Fibroblast of lung (primary cell): ENCODE results near the gene GRK5.

Source experiments
- EZH2 ChIP-seq: IDR thresholded peaks from 2 replicates; pipeline ENCODE4 v1.5.1; 2012; ENCODE audit warnings: low read length, control low read depth, mild to moderate bottlenecking; ENCODE audit errors: missing control alignments
- TF ChIP-seq, protein P1 (sequence below), 2 donors: IDR thresholded peaks in 1 of 2; conservative IDR thresholded peaks in 1 of 2; 1 replicate in 1 of 2; 2 replicates in 1 of 2; pipeline ENCODE4 v1.5.1; 2011 to 2012; ENCODE audit warnings: low read length in 2 of 2, control low read depth in 1 of 2, inconsistent platforms in 1 of 2, low read depth in 1 of 2, mild to moderate bottlenecking in 1 of 2

DNA sequence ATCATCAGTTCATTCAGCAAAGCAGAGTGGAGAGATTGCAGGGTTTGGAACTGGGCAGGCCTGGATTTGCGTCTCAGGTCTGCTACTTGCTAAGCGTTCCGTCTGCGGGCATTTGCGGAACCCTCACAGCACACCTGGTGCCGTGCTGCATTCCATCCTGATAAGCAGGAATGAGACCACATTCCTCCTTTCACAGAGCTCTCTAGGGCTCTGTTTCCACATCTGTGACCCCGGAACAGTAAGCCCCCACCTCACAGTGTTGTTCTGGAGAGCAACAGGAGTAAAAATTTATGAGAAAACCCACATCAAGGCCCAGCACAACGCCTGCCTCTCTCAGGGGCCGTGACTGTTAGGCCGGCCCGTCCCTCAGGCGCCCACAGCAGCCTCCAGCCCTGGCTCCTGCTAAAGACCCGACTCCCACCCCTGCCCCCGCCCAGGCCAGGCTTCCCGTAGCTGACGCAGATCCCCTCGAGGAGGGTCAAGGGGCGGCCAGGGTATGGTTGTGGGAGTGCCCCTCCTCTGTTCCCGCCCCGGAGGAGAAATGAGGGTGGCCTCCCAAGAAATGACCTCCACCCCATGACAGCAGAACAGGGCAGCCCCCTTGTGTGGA lies 206.2 kb downstream of the GRK5 start:
- TF ChIP-seq EZH2: no peak
- TF ChIP-seq, protein P1, sequence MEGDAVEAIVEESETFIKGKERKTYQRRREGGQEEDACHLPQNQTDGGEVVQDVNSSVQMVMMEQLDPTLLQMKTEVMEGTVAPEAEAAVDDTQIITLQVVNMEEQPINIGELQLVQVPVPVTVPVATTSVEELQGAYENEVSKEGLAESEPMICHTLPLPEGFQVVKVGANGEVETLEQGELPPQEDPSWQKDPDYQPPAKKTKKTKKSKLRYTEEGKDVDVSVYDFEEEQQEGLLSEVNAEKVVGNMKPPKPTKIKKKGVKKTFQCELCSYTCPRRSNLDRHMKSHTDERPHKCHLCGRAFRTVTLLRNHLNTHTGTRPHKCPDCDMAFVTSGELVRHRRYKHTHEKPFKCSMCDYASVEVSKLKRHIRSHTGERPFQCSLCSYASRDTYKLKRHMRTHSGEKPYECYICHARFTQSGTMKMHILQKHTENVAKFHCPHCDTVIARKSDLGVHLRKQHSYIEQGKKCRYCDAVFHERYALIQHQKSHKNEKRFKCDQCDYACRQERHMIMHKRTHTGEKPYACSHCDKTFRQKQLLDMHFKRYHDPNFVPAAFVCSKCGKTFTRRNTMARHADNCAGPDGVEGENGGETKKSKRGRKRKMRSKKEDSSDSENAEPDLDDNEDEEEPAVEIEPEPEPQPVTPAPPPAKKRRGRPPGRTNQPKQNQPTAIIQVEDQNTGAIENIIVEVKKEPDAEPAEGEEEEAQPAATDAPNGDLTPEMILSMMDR (conservative IDR thresholded peaks at IDR 0.05 in 1 of 2, IDR thresholded peaks at IDR 0.05 in 1 of 2; ENCODE audit: low read depth in 1 of 2, low read length in 2 of 2): no peak
